A549 (cell line): ENCODE data around the gene CEBPA. TPM values are rescaled to one million over a fixed set of nuclear protein-coding genes. Genes with fewer than 3 reads are reported as not detected.

Experiments used
- ATAC-seq, 2 experiments: fragments of 200-7000 bp in 1 of 2; fragments of >200 bp in 1 of 2; cut with Nextera tagmentation in 1 of 2; cut with Tn5 transposase in 1 of 2; 3 replicates each; pipeline versions ENCODE4 v1.8.0 to v1.9.1; 2018 to 2020; ENCODE audit warnings: mild to moderate bottlenecking in 1 of 2, moderate library complexity in 1 of 2
- CTCF ChIA-PET: fragments of 300-600 bp; sonication (Branson Sonifier 250); formaldehyde crosslinking; extraction: SDS; loops from one replicate; lab custom pipeline; 2021; ENCODE audit warnings: antibody characterized with exemption, inconsistent platforms; lab: Yijun Ruan, JAX
- POLR2A ChIA-PET: fragments of 350-600 bp; formaldehyde crosslinking; extraction: SDS; loops from one replicate; lab custom pipeline; 2021; ENCODE audit warnings: antibody characterized with exemption, inconsistent platforms; lab: Yijun Ruan, JAX
- DNase-seq, 2 experiments: peaks; one replicate each; pipeline versions ENCODE4 v3.0.0 to v3.0.0-alpha.2; 2011 to 2016; ENCODE audit warnings: low read depth in 1 of 2, low spot score in 1 of 2
- FAIRE-seq: peaks from 2 replicates; lab custom pipeline; 2011; peaks lifted over from hg19 to GRCh38; lab: Jason Lieb, UNC
- H3K27ac ChIP-seq, 2 experiments: fragments of >200 bp; sonication (Bioruptor Twin); formaldehyde crosslinking; 3 replicates each; pipeline ENCODE4 v1.5.1; 2016 to 2017
- H3K4me1 ChIP-seq: fragments of >200 bp; sonication (Bioruptor Twin); formaldehyde crosslinking; 3 replicates; pipeline ENCODE4 v1.6.1; 2016
- H3K4me2 ChIP-seq: fragments of >200 bp; sonication (Bioruptor Twin); formaldehyde crosslinking; 3 replicates; pipeline ENCODE4 v1.6.1; 2016
- H3K4me3 ChIP-seq: fragments of >200 bp; sonication (Bioruptor Twin); formaldehyde crosslinking; 3 replicates; pipeline ENCODE4 v1.5.1; 2016
- H3K9me3 ChIP-seq: fragments of >200 bp; sonication (Bioruptor Twin); formaldehyde crosslinking; 3 replicates; pipeline ENCODE4 v1.6.1; 2016
- BHLHE40 ChIP-seq: IDR thresholded peaks from 2 replicates; pipeline ENCODE4 v1.6.1; 2012; ENCODE audit warnings: low read depth, low read length, inconsistent platforms
- CBX2 ChIP-seq: fragments of 200-600 bp; sonication (generic); IDR thresholded peaks from 2 replicates; pipeline ENCODE4 v1.6.1; 2016; ENCODE audit warnings: low read depth, mild to moderate bottlenecking, borderline replicate concordance
- CBX8 ChIP-seq: fragments of 200-600 bp; sonication (generic); IDR thresholded peaks from 2 replicates; pipeline ENCODE4 v1.6.1; 2016
- EHF ChIP-seq: fragments of 250-450 bp; sonication (Bioruptor Pico); IDR thresholded peaks from 2 replicates; pipeline ENCODE4 v1.5.0; 2020; ENCODE audit warnings: mild to moderate bottlenecking
- EP300 ChIP-seq, 2 experiments: fragments of >200 bp; sonication (Bioruptor Twin); formaldehyde crosslinking; IDR thresholded peaks; 2 replicates in 1 of 2; 3 replicates in 1 of 2; pipeline ENCODE4 v1.6.1; 2016 to 2017
- ESRRA ChIP-seq: fragments of 150-350 bp; IDR thresholded peaks from 2 replicates; pipeline ENCODE4 v1.6.1; 2014; ENCODE audit warnings: mild to moderate bottlenecking, low read length, borderline replicate concordance
- FOSL2 ChIP-seq, 2 experiments: fragments of 450-650 bp in 1 of 2; fragments of >200 bp in 1 of 2; sonication (Bioruptor Twin) in 1 of 2; formaldehyde crosslinking; IDR thresholded peaks; 2 replicates each; pipeline versions ENCODE4 v1.5.0 to v1.6.1; 2016 to 2020; ENCODE audit warnings: mild to moderate bottlenecking in 1 of 2, moderate library complexity in 1 of 2
- HDAC2 ChIP-seq: fragments of 200-600 bp; sonication (generic); IDR thresholded peaks from 2 replicates; pipeline ENCODE4 v1.6.1; 2016
- HEYL ChIP-seq: fragments of 250-450 bp; sonication (Bioruptor Pico); IDR thresholded peaks from 2 replicates; pipeline ENCODE4 v1.8.0; 2021; ENCODE audit warnings: mild to moderate bottlenecking, moderate library complexity
- HOXA7 ChIP-seq: fragments of 250-450 bp; sonication (Bioruptor Pico); IDR thresholded peaks from 2 replicates; pipeline ENCODE4 v1.5.0; 2020; ENCODE audit warnings: mild to moderate bottlenecking, moderate library complexity
- HOXB5 ChIP-seq: fragments of 250-450 bp; sonication (Bioruptor Pico); IDR thresholded peaks from 2 replicates; pipeline ENCODE4 v1.5.0; 2020; ENCODE audit warnings: mild to moderate bottlenecking, moderate library complexity
- JUN ChIP-seq, 2 experiments: fragments of >200 bp; sonication (Bioruptor Twin); formaldehyde crosslinking; IDR thresholded peaks; 2 replicates in 1 of 2; 3 replicates in 1 of 2; pipeline ENCODE4 v1.6.1; 2016 to 2017
- KDM5A ChIP-seq: fragments of 200-600 bp; sonication (generic); IDR thresholded peaks from 2 replicates; pipeline ENCODE4 v1.6.1; 2016; ENCODE audit warnings: antibody characterized with exemption, mild to moderate bottlenecking
- MAFK ChIP-seq: fragments of 450-650 bp; IDR thresholded peaks from 2 replicates; pipeline ENCODE4 v1.6.1; 2014; ENCODE audit not compliant: partially characterized antibody
- MAZ ChIP-seq: fragments of 150-350 bp; IDR thresholded peaks from 2 replicates; pipeline ENCODE4 v1.6.1; 2014; ENCODE audit warnings: antibody characterized with exemption, low read depth, low read length, borderline replicate concordance
- NPAS2 ChIP-seq: fragments of 250-450 bp; sonication (Bioruptor Pico); IDR thresholded peaks from 2 replicates; pipeline ENCODE4 v1.8.0; 2022; ENCODE audit warnings: mild to moderate bottlenecking, moderate library complexity, borderline replicate concordance
- POLR2A ChIP-seq: IDR thresholded peaks from 2 replicates; pipeline ENCODE4 v1.6.1; 2012; ENCODE audit warnings: mild to moderate bottlenecking, low read length
- RAD21 ChIP-seq, 2 experiments: fragments of >200 bp in 1 of 2; sonication (Bioruptor Twin) in 1 of 2; formaldehyde crosslinking in 1 of 2; IDR thresholded peaks in 1 of 2; conservative IDR thresholded peaks in 1 of 2; 2 replicates in 1 of 2; 3 replicates in 1 of 2; pipeline ENCODE4 v1.6.1; 2012 to 2018; ENCODE audit warnings: inconsistent platforms in 1 of 2
- RNF2 ChIP-seq: fragments of 200-600 bp; sonication (generic); IDR thresholded peaks from 2 replicates; pipeline ENCODE4 v1.6.1; 2016; ENCODE audit warnings: low read depth, mild to moderate bottlenecking, antibody characterized with exemption, moderate library complexity, borderline replicate concordance
- TFCP2L1 ChIP-seq: fragments of 250-450 bp; sonication (Bioruptor Pico); IDR thresholded peaks from 2 replicates; pipeline ENCODE4 v1.5.0; 2021; ENCODE audit warnings: mild to moderate bottlenecking
- ZNF302 ChIP-seq: fragments of 250-450 bp; sonication (Bioruptor Pico); IDR thresholded peaks from 2 replicates; pipeline ENCODE4 v1.9.0; 2021; ENCODE audit warnings: inconsistent platforms, mild to moderate bottlenecking, moderate library complexity
- ZSCAN20 ChIP-seq: fragments of 250-450 bp; sonication (Bioruptor Pico); IDR thresholded peaks from 2 replicates; pipeline ENCODE4 v1.8.0; 2022; ENCODE audit warnings: mild to moderate bottlenecking, moderate library complexity
- WGBS: methylation state at CpG from one replicate; pipeline ENCODE4 v1.1.6; 2017; ENCODE audit errors: missing lambda C conversion rate; 5-methylcytosine and 5-hydroxymethylcytosine counted together
- polyA plus RNA-seq, 4 experiments: library from polyadenylated mRNA; depleted of rRNA in 3 of 4; stranded (reverse); fragments of >200 nt; fragmentation: RNase III in 1 of 4; extraction: RNeasy Plus Mini Kit Qiagen cat#74134 plus additional on column Dnase treatment in 1 of 4; gene quantifications; 2 replicates in 3 of 4; 3 replicates in 1 of 4; pipeline ENCODE4 v1.2.3, GENCODE V29; 2011 to 2017
- TF ChIP-seq, protein P1 (sequence below): fragments of >200 bp; sonication (Bioruptor Twin); formaldehyde crosslinking; IDR thresholded peaks from 2 replicates; pipeline ENCODE4 v1.6.1; 2016
- TF ChIP-seq, protein P2 (sequence below): fragments of 450-650 bp; IDR thresholded peaks from 2 replicates; pipeline ENCODE4 v1.6.1; 2014; ENCODE audit warnings: antibody characterized with exemption
- TF ChIP-seq, protein P3 (sequence below): fragments of 200-600 bp; sonication (generic); IDR thresholded peaks from 2 replicates; pipeline ENCODE4 v1.6.1; 2016; ENCODE audit warnings: antibody characterized with exemption, mild to moderate bottlenecking, moderate library complexity
- TF ChIP-seq, protein P4 (sequence below): fragments of 250-450 bp; sonication (Bioruptor Pico); IDR thresholded peaks from 2 replicates; pipeline ENCODE4 v1.5.0; 2021; ENCODE audit warnings: mild to moderate bottlenecking, moderate library complexity, borderline replicate concordance
- TF ChIP-seq, protein P5 (sequence below): fragments of >200 bp; sonication (Bioruptor Twin); formaldehyde crosslinking; IDR thresholded peaks from 3 replicates; pipeline ENCODE4 v1.6.1; 2016
- TF ChIP-seq, protein P6 (sequence below): fragments of 150-350 bp; IDR thresholded peaks from 2 replicates; pipeline ENCODE4 v1.6.1; 2014; ENCODE audit warnings: low read depth, mild to moderate bottlenecking, low read length

Gene CEBPA
- polyA plus RNA-seq, 2 of the 4 experiments (the other 2 are of a cell fraction): 3.5 to 6.6 TPM

DNA sequence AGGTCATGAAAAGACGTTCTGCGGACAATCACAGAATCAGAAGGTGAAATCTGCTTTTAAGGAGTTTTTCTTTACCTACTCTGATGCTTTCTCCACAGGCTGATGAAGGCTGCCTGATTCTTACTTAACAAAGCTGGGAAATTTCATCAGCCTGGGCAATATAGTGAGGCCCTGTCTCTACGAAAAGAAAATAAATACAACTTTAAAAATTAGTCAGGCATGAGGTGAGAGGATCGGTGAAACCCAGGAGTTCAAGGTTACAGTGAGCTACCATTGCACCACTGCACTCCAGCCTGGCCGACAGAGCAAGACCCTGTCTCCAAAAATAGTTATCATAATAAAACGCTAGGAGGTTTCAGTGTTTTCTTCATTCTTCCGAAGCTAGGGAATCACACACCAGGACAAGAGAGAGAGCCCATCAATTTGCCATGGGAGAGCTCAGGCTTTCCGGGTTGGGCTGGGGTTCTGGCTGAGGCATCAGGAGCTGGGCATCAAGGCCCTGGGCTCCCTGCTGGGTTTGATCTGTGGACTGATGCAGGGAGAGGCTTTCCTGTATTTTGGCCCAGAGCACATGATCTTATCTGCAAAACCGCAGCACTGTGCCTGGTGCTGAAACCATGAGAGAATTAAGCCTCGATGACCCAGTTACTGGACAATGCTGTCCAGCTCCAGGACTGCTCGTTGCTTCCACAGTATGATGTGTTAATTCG is 46.1 kb upstream of the CEBPA start:
- no peak overlapping the region for H3K4me2 ChIP-seq
- no peak overlapping the region for H3K4me3 ChIP-seq
- ChIA-PET POLR2A (interaction anchor here (1.0 to 2.7 kb wide), 3 partner anchors 25 to 46 kb away, joined by 3 to 12 read pairs (median 5); partner anchors contain the start of genes CEBPA and CEBPG), CTCF (interaction anchor here (0.6 to 2.0 kb wide), 14 partner anchors 12 to 590 kb away, joined by 3 to 10 read pairs (median 4); partner anchors contain the start of genes CEBPA and CEBPG)
- ATAC-seq: peak; percentile 38 to 39; a peak in 3 of 6 replicates
- H3K27ac ChIP-seq: no peak overlapping the region
- TF ChIP-seq, protein P1, sequence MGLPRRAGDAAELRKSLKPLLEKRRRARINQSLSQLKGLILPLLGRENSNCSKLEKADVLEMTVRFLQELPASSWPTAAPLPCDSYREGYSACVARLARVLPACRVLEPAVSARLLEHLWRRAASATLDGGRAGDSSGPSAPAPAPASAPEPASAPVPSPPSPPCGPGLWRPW: no peak
- TF ChIP-seq HOXA7 (CRISPR knock-in tag): no peak
- no peak for TF ChIP-seq HEYL (CRISPR knock-in tag)
- no peak for TF ChIP-seq RNF2
- no peak for TF ChIP-seq KDM5A
- TF ChIP-seq, protein P2, sequence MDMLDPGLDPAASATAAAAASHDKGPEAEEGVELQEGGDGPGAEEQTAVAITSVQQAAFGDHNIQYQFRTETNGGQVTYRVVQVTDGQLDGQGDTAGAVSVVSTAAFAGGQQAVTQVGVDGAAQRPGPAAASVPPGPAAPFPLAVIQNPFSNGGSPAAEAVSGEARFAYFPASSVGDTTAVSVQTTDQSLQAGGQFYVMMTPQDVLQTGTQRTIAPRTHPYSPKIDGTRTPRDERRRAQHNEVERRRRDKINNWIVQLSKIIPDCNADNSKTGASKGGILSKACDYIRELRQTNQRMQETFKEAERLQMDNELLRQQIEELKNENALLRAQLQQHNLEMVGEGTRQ: no peak
- no peak for TF ChIP-seq TFCP2L1 (CRISPR knock-in tag)
- TF ChIP-seq BHLHE40: no peak
- TF ChIP-seq EP300 (IDR thresholded peaks at IDR 0.05): no peak
- no peak for TF ChIP-seq CBX8
- TF ChIP-seq, protein P3, sequence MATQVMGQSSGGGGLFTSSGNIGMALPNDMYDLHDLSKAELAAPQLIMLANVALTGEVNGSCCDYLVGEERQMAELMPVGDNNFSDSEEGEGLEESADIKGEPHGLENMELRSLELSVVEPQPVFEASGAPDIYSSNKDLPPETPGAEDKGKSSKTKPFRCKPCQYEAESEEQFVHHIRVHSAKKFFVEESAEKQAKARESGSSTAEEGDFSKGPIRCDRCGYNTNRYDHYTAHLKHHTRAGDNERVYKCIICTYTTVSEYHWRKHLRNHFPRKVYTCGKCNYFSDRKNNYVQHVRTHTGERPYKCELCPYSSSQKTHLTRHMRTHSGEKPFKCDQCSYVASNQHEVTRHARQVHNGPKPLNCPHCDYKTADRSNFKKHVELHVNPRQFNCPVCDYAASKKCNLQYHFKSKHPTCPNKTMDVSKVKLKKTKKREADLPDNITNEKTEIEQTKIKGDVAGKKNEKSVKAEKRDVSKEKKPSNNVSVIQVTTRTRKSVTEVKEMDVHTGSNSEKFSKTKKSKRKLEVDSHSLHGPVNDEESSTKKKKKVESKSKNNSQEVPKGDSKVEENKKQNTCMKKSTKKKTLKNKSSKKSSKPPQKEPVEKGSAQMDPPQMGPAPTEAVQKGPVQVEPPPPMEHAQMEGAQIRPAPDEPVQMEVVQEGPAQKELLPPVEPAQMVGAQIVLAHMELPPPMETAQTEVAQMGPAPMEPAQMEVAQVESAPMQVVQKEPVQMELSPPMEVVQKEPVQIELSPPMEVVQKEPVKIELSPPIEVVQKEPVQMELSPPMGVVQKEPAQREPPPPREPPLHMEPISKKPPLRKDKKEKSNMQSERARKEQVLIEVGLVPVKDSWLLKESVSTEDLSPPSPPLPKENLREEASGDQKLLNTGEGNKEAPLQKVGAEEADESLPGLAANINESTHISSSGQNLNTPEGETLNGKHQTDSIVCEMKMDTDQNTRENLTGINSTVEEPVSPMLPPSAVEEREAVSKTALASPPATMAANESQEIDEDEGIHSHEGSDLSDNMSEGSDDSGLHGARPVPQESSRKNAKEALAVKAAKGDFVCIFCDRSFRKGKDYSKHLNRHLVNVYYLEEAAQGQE: no peak
- no peak for TF ChIP-seq CBX2
- no peak for TF ChIP-seq ZSCAN20 (CRISPR knock-in tag)
- TF ChIP-seq NPAS2 (CRISPR knock-in tag): no peak
- no peak for TF ChIP-seq FOSL2 (IDR thresholded peaks at IDR 0.05)
- TF ChIP-seq FOSL2 (CRISPR knock-in tag; IDR thresholded peaks at IDR 0.05): no peak
- TF ChIP-seq JUN (IDR thresholded peaks at IDR 0.05): no peak
- TF ChIP-seq, protein P4, sequence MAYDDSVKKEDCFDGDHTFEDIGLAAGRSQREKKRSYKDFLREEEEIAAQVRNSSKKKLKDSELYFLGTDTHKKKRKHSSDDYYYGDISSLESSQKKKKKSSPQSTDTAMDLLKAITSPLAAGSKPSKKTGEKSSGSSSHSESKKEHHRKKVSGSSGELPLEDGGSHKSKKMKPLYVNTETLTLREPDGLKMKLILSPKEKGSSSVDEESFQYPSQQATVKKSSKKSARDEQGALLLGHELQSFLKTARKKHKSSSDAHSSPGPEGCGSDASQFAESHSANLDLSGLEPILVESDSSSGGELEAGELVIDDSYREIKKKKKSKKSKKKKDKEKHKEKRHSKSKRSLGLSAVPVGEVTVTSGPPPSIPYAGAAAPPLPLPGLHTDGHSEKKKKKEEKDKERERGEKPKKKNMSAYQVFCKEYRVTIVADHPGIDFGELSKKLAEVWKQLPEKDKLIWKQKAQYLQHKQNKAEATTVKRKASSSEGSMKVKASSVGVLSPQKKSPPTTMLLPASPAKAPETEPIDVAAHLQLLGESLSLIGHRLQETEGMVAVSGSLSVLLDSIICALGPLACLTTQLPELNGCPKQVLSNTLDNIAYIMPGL (CRISPR knock-in tag): no peak
- H3K4me1 ChIP-seq: peaks cover 5% of the 10 kb centered on the region; the same call in 1 of the 3 replicates
- no peak for DNase-seq
- H3K9me3 ChIP-seq: no peaks in the 10 kb centered on the region; the same call in 2 of the 3 replicates
- FAIRE-seq: peak; percentile 36
- WGBS: 49% methylated on average over 12 of the region's 12 CpGs

DNA sequence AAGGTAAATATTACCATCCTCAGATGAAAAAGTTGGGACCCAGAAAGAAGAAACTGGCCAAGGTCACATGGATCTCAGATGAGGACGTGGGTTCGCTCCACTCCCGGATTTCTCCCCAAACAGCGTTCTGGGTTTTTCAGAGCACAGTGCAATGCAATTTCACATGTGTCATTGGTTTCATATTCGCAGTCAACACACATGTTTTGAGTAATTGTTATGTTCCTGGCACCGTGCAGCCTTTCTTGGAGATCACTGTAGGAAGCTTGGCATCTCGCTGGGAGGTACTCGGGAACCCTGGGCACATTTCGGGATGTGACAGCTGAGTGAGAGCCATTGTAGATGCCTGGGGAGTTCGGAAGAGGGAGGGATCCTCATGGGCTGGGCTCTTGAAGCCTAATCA is 45.0 kb upstream of the CEBPA start:
- WGBS: 42% methylated on average over 10 of the region's 10 CpGs
- Histone ChIP-seq H3K4me1 (peaks cover 5% of the 10 kb centered on the region; the same call in 1 of the 3 replicates), H3K4me2 (no peak overlapping the region), H3K4me3 (no peak overlapping the region), H3K9me3 (no peaks in the 10 kb centered on the region; the same call in 2 of the 3 replicates), H3K27ac (no peak overlapping the region)
- ChIA-PET CTCF (interaction anchor here (1.2 to 2.0 kb wide), 4 partner anchors 12 to 203 kb away, joined by 3 to 10 read pairs (median 4); partner anchors contain the start of gene CEBPA), POLR2A (no interaction called here)
- no peak; a peak in 1 of 6 replicates for ATAC-seq
- no peak for DNase-seq
- FAIRE-seq: no peak
- TF ChIP-seq, protein P5, sequence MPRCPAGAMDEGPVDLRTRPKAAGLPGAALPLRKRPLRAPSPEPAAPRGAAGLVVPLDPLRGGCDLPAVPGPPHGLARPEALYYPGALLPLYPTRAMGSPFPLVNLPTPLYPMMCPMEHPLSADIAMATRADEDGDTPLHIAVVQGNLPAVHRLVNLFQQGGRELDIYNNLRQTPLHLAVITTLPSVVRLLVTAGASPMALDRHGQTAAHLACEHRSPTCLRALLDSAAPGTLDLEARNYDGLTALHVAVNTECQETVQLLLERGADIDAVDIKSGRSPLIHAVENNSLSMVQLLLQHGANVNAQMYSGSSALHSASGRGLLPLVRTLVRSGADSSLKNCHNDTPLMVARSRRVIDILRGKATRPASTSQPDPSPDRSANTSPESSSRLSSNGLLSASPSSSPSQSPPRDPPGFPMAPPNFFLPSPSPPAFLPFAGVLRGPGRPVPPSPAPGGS: no peak
- TF ChIP-seq ESRRA (no peak), HDAC2 (no peak), HOXA7 (CRISPR knock-in tag) (no peak), EHF (no peak), MAFK (no peak), ZNF302 (CRISPR knock-in tag) (no peak), HOXB5 (CRISPR knock-in tag) (no peak), TFCP2L1 (CRISPR knock-in tag) (no peak), MAZ (no peak), EP300 (IDR thresholded peaks at IDR 0.05) (no peak), POLR2A (no peak), JUN (IDR thresholded peaks at IDR 0.05) (no peak), RAD21 (conservative IDR thresholded peaks at IDR 0.05 in 1 of 2, IDR thresholded peaks at IDR 0.05 in 1 of 2) (no peak), HEYL (CRISPR knock-in tag) (no peak)
- TF ChIP-seq, protein P6, sequence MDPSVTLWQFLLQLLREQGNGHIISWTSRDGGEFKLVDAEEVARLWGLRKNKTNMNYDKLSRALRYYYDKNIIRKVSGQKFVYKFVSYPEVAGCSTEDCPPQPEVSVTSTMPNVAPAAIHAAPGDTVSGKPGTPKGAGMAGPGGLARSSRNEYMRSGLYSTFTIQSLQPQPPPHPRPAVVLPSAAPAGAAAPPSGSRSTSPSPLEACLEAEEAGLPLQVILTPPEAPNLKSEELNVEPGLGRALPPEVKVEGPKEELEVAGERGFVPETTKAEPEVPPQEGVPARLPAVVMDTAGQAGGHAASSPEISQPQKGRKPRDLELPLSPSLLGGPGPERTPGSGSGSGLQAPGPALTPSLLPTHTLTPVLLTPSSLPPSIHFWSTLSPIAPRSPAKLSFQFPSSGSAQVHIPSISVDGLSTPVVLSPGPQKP: no peak
